DND-41 (cell line): ENCODE results near the gene CDK13.

Experiments used
- CTCF ChIP-seq: IDR thresholded peaks from 2 replicates; pipeline ENCODE4 v1.5.1; 2012; ENCODE audit warnings: borderline replicate concordance, low read length, moderate library complexity, mild to moderate bottlenecking; ENCODE audit not compliant: poor library complexity, severe bottlenecking; ENCODE audit errors: extremely low read depth
- EZH2 ChIP-seq: IDR thresholded peaks from 3 replicates; pipeline ENCODE4 v1.6.1; 2012; ENCODE audit warnings: borderline replicate concordance, low read depth, mild to moderate bottlenecking, moderate library complexity, low read length, inconsistent platforms; ENCODE audit not compliant: severe bottlenecking

- TF ChIP-seq CTCF = no peak
- TF ChIP-seq EZH2 = no peak
These were observed 74.0 kb downstream of the CDK13 start for GRCh38 chr7:40024048-40024447.
